Measurements from ENCODE around the gene SLC5A3.

SLC5A3 gene

DNA sequence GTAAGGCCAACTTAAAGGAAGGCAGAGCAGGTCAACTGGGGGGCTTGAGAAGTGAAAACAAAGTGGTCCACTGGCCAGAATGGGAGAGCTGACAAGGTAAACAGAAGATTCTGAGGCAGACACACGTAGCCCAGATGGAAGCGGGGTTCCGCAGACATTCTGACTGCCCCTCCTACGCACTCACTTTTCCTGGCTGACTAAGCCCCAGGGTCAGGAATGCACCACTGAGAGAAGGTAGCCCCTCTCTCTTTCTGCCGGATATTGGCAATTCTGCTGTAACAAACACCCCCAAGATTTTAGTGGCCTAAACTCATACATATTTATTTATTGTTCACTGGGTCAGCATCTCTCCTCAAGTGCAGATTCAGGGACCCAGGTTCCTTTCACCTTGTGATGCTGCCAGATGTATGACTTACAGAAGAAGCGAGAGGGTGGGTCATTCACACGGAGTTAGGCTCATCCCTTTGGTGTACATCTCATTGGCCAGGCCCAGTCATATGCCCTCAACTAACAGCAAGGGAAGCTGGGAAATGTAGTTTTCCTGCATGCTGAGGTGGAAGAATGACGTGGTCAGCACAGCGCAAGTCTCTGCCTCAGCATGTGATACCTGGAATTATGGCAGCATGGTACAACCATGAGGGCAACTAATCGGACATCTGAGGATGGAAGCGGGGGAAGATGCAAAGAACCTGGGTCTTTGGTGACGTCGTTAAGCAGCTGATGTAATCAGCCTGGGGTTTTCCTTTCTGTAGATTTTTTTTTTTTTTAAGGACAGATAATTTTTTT is 43.4 kb upstream of the SLC5A3 start (continued):
- TF ChIP-seq KLF17 (tag by site-specific recombination; IDR thresholded peaks at IDR 0.05): no peak
- no peak for TF ChIP-seq ZNF560 (tag by site-specific recombination; IDR thresholded peaks at IDR 0.05; ENCODE audit: borderline replicate concordance)
- TF ChIP-seq ZNF18 (tag by site-specific recombination; IDR thresholded peaks at IDR 0.05): no peak
- TF ChIP-seq ZNF596 (tag by site-specific recombination; IDR thresholded peaks at IDR 0.05): no peak
- TF ChIP-seq ZIC2 (tag by site-specific recombination; IDR thresholded peaks at IDR 0.05): 0 out of 2 replicates have a peak, but pooled peaks have one; percentile 16
- TF ChIP-seq ZNF202 (tag by site-specific recombination; IDR thresholded peaks at IDR 0.05; ENCODE audit: borderline replicate concordance): no peak
- no peak for TF ChIP-seq ZNF394 (tag by site-specific recombination; IDR thresholded peaks at IDR 0.05; ENCODE audit: borderline replicate concordance)
- no peak for TF ChIP-seq ZNF184 (tag by site-specific recombination; IDR thresholded peaks at IDR 0.05)
- TF ChIP-seq ZNF585B (tag by site-specific recombination; IDR thresholded peaks at IDR 0.05): no peak
- TF ChIP-seq ZBTB49 (tag by site-specific recombination; IDR thresholded peaks at IDR 0.05; ENCODE audit: low read depth): no peak
- no peak for TF ChIP-seq ZNF146 (tag by site-specific recombination; IDR thresholded peaks at IDR 0.05)
- TF ChIP-seq YY1 (tag by site-specific recombination; IDR thresholded peaks at IDR 0.05): no peak
- TF ChIP-seq ZNF37A (tag by site-specific recombination; IDR thresholded peaks at IDR 0.05): no peak
- no peak for TF ChIP-seq ZNF214 (tag by site-specific recombination; IDR thresholded peaks at IDR 0.05; ENCODE audit: borderline replicate concordance)
- no peak for TF ChIP-seq KLF7 (tag by site-specific recombination; IDR thresholded peaks at IDR 0.05; ENCODE audit: borderline replicate concordance)
- peak; percentile 54; the same call in 1 of the 2 replicates for TF ChIP-seq ZNF629 (tag by site-specific recombination; IDR thresholded peaks at IDR 0.05)
- TF ChIP-seq, protein P1, sequence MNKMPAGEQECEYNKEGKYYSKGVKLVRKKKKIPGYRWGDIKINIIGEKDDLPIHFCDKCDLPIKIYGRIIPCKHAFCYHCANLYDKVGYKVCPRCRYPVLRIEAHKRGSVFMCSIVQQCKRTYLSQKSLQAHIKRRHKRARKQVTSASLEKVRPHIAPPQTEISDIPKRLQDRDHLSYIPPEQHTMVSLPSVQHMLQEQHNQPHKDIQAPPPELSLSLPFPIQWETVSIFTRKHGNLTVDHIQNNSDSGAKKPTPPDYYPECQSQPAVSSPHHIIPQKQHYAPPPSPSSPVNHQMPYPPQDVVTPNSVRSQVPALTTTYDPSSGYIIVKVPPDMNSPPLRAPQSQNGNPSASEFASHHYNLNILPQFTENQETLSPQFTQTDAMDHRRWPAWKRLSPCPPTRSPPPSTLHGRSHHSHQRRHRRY (tag by site-specific recombination; IDR thresholded peaks at IDR 0.05): no peak
- TF ChIP-seq ZNF423 (tag by site-specific recombination; IDR thresholded peaks at IDR 0.05): no peak
- no peak for TF ChIP-seq ZNF544 (tag by site-specific recombination; IDR thresholded peaks at IDR 0.05)
- TF ChIP-seq, protein P2, sequence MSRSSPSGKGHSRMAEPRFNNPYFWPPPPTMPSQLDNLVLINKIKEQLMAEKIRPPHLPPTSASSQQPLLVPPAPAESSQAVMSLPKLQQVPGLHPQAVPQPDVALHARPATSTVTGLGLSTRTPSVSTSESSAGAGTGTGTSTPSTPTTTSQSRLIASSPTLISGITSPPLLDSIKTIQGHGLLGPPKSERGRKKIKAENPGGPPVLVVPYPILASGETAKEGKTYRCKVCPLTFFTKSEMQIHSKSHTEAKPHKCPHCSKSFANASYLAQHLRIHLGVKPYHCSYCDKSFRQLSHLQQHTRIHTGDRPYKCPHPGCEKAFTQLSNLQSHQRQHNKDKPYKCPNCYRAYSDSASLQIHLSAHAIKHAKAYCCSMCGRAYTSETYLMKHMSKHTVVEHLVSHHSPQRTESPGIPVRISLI (tag by site-specific recombination; IDR thresholded peaks at IDR 0.05): peak; percentile 91
- no peak for TF ChIP-seq ZNF266 (tag by site-specific recombination; IDR thresholded peaks at IDR 0.05; ENCODE audit: low read depth)
- TF ChIP-seq ZEB2 (tag by site-specific recombination; IDR thresholded peaks at IDR 0.05): 0 out of 2 replicates have a peak, but pooled peaks have one; percentile 34
- no peak for TF ChIP-seq ZNF404 (tag by site-specific recombination; IDR thresholded peaks at IDR 0.05)
- no peak for TF ChIP-seq ZNF2 (tag by site-specific recombination; IDR thresholded peaks at IDR 0.05)
- peak; percentile 65; the same call in 1 of the 2 replicates for TF ChIP-seq ZNF324 (tag by site-specific recombination; IDR thresholded peaks at IDR 0.05)
- TF ChIP-seq ZNF416 (tag by site-specific recombination; IDR thresholded peaks at IDR 0.05): no peak
- no peak for TF ChIP-seq ZSCAN23 (tag by site-specific recombination; IDR thresholded peaks at IDR 0.05)
- TF ChIP-seq WT1 (tag by site-specific recombination; IDR thresholded peaks at IDR 0.05): 0 out of 2 replicates have a peak, but pooled peaks have one; percentile 11
- no peak for TF ChIP-seq GLI2 (tag by site-specific recombination; IDR thresholded peaks at IDR 0.05; ENCODE audit: borderline replicate concordance, low read depth)
- TF ChIP-seq, protein P3, sequence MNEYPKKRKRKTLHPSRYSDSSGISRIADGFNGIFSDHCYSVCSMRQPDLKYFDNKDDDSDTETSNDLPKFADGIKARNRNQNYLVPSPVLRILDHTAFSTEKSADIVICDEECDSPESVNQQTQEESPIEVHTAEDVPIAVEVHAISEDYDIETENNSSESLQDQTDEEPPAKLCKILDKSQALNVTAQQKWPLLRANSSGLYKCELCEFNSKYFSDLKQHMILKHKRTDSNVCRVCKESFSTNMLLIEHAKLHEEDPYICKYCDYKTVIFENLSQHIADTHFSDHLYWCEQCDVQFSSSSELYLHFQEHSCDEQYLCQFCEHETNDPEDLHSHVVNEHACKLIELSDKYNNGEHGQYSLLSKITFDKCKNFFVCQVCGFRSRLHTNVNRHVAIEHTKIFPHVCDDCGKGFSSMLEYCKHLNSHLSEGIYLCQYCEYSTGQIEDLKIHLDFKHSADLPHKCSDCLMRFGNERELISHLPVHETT (tag by site-specific recombination; IDR thresholded peaks at IDR 0.05): no peak
- no peak for TF ChIP-seq ZNF311 (tag by site-specific recombination; IDR thresholded peaks at IDR 0.05; ENCODE audit: borderline replicate concordance)
- no peak for TF ChIP-seq ZNF354C (tag by site-specific recombination; IDR thresholded peaks at IDR 0.05; ENCODE audit: borderline replicate concordance, low read depth)

Data from HEK293 (cell line).